GM12891 (cell line): ENCODE measurements around the gene NECAP2.
"Not testable (repeated sequence)": the region's sequence is repeated elsewhere in the genome, so short reads cannot be mapped to it uniquely, and the experiment has no call there.

Source experiments
- POLR2A ChIP-seq: IDR thresholded peaks from 2 replicates; pipeline ENCODE4 v1.6.1; 2011; ENCODE audit warnings: low read depth, low read length, control low read depth
- POLR2AphosphoS5 ChIP-seq: IDR thresholded peaks from 2 replicates; pipeline ENCODE4 v1.6.1; 2011; ENCODE audit warnings: low read depth, low read length, control low read depth
- POU2F2 ChIP-seq: IDR thresholded peaks from 2 replicates; pipeline ENCODE4 v1.6.1; 2011; ENCODE audit warnings: low read depth, mild to moderate bottlenecking, control low read depth, low read length, moderate library complexity
- TAF1 ChIP-seq: IDR thresholded peaks from 2 replicates; pipeline ENCODE4 v1.6.1; 2011; ENCODE audit warnings: low read depth, low read length, control low read depth

DNA sequence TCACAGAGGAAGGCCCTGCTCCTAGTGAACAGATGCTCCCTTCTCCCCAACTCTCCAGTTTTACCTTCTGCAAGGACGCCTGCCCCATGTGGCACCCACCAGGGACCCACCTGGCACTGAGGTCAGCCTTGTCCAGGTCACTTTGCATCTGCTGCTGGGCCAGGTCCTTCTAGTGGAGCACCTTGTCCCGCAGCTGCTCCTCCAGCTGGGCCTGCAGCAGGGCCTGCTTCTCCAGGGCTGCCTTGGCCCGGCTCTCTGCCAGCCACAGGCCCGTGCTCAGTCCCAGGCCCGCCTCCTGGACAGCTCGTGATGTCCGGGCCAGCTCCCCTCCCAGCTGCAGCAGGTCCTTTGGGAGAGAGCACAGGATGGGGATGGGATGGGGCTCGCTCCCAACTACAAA, 45.8 kb downstream of the NECAP2 start:
- TF ChIP-seq POLR2AphosphoS5, POLR2A, POU2F2, TAF1: not testable (repeated sequence)
